SK-N-SH treated with all-trans-retinoic acid at 6 μM for 48 hours (cell line): Measurements from ENCODE around the gene COMMD2.

Experiments
- ARNTL ChIP-seq: fragments of 450-650 bp; formaldehyde crosslinking; IDR thresholded peaks from 2 replicates; pipeline ENCODE4 v1.5.0; 2020; ENCODE audit warnings: low read depth, mild to moderate bottlenecking, moderate library complexity, borderline replicate concordance
- BACH2 ChIP-seq: fragments of 250-450 bp; sonication (Bioruptor Pico); IDR thresholded peaks from 2 replicates; pipeline ENCODE4 v1.9.0; 2021; ENCODE audit warnings: mild to moderate bottlenecking, borderline replicate concordance
- OSR1 ChIP-seq: fragments of 250-450 bp; sonication (Bioruptor Pico); IDR thresholded peaks from 2 replicates; pipeline ENCODE4 v1.8.0; 2022; ENCODE audit warnings: moderate library complexity, mild to moderate bottlenecking, inconsistent platforms
- POU6F1 ChIP-seq: fragments of 250-450 bp; sonication (Bioruptor Pico); IDR thresholded peaks from 2 replicates; pipeline ENCODE4 v1.8.0; 2021; ENCODE audit warnings: low read depth, mild to moderate bottlenecking, moderate library complexity, borderline replicate concordance
- ZFP30 ChIP-seq: fragments of 450-650 bp; formaldehyde crosslinking; IDR thresholded peaks from 2 replicates; pipeline ENCODE4 v1.5.0; 2022; ENCODE audit warnings: mild to moderate bottlenecking, moderate library complexity
- ZNF565 ChIP-seq: fragments of 450-650 bp; formaldehyde crosslinking; conservative IDR thresholded peaks from 2 replicates; pipeline ENCODE4 v1.5.0; 2020; ENCODE audit warnings: low read depth, mild to moderate bottlenecking, moderate library complexity
- TF ChIP-seq, protein P1 (sequence below): fragments of 250-450 bp; sonication (Bioruptor Pico); IDR thresholded peaks from 2 replicates; pipeline ENCODE4 v1.8.0; 2020; ENCODE audit warnings: mild to moderate bottlenecking, moderate library complexity, borderline replicate concordance

DNA sequence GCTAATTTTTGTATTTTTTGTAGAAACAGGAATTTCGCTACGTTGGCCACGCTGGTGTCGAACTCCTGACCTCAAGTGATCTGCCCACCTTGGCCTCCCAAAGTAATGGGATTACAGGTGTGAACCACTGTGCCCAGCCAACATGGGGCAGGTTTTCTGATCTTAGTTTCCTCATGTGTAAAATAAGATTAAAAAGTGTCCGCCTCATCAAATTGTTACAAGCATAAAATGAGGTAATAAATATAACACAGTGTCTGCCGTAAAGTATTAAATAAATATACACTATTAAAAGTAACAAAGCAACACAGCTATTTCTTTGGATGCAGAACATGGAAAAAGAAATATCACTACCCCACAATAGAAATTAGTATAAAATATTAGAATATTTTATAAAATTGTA lies 16.4 kb upstream of the COMMD2 start:
- TF ChIP-seq OSR1 (CRISPR knock-in tag) (no peak), ZFP30 (CRISPR knock-in tag) (no peak), BACH2 (CRISPR knock-in tag) (no peak), POU6F1 (CRISPR knock-in tag) (no peak), ZNF565 (CRISPR knock-in tag) (no peak), ARNTL (CRISPR knock-in tag) (no peak)
- TF ChIP-seq, protein P1, sequence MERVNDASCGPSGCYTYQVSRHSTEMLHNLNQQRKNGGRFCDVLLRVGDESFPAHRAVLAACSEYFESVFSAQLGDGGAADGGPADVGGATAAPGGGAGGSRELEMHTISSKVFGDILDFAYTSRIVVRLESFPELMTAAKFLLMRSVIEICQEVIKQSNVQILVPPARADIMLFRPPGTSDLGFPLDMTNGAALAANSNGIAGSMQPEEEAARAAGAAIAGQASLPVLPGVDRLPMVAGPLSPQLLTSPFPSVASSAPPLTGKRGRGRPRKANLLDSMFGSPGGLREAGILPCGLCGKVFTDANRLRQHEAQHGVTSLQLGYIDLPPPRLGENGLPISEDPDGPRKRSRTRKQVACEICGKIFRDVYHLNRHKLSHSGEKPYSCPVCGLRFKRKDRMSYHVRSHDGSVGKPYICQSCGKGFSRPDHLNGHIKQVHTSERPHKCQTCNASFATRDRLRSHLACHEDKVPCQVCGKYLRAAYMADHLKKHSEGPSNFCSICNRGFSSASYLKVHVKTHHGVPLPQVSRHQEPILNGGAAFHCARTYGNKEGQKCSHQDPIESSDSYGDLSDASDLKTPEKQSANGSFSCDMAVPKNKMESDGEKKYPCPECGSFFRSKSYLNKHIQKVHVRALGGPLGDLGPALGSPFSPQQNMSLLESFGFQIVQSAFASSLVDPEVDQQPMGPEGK (CRISPR knock-in tag), result no peak
